HG02588 (cell line): ENCODE results near the gene NDC1.
"Not testable (repeated sequence)": the region's sequence is repeated elsewhere in the genome, so short reads cannot be mapped to it uniquely, and the experiment has no call there.

Experiments
- ATAC-seq: cut with Tn5 transposase; IDR thresholded peaks from one replicate; pipeline ENCODE4 v1.9.1; 2021; ENCODE audit warnings: mild to moderate bottlenecking, moderate library complexity; ENCODE audit not compliant: unreplicated experiment

Gene NDC1

GRCh38 chr1:53837924-53838653 is at the start of gene NDC1:
Gene NDC1 (minus strand): TSS chr1:53838296. CDS start chr1:53838261, 35 bp downstream.
- peak; percentile 88 for ATAC-seq

DNA sequence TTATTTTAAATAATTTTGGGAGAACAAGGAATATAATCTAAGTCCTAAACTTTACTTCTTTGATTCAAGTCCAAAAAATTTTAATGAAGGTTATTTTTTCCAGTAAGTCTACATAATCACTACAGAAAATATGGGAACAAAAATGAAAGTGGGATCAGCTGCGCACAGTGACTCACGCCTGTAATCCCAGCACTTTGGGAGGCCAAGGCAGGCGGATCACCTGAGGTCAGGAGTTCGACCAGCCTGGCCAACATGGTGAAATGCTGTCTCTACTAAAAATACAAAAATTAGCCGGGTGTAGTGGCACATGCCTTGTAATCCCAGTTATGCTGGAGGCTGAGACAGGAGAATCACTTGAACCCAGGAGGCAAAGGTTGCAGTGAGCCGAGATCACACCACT is 45.5 kb upstream of the NDC1 start:
- ATAC-seq, result not testable (repeated sequence)

DNA sequence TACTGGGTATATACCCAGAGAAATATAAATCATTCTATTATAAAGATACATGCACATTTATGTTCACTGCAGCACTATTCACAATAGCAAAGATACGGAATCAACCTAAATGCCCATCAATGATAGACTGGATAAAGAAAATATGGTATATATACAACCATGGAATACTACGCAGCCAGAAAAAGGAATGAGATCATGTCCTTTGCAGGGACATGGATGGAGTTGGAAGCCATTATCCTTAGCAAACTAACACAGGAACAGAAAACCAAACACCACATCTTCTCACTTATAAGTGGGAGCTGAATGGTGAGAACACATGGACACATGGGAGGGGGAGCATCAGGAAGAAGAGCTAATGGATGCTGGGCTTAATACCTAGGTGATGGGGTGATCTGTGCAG is 43.8 kb upstream of the NDC1 start:
- not testable (repeated sequence) for ATAC-seq

DNA sequence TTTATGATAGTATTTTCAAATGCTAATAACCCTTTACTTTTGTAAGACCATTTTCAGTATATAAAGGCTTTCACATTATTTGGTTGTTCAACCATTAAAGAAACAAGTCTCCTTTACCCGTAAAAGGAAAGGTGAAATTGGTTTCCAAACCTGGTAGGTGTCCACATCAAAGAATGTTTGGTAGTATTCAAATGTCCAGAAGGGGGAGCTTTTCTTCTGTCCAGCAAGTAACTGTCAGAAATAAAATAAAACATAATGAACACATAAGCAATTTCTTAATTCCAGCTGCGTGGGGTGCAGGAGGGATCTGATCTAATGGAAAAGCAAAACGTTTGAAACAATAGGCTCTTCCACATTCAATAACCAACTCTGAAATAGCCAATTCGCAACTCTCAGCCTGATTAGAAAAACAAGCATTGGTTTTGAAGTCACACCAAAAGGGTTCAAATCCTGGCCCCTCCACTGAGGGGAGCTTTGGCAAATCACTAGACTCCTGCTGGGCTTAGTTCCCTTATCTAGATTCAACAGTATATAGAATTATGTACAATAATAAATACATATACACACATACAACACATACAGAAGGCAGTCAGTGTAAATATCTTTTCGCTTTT is 40.5 kb upstream of the NDC1 start:
- no peak for ATAC-seq

DNA sequence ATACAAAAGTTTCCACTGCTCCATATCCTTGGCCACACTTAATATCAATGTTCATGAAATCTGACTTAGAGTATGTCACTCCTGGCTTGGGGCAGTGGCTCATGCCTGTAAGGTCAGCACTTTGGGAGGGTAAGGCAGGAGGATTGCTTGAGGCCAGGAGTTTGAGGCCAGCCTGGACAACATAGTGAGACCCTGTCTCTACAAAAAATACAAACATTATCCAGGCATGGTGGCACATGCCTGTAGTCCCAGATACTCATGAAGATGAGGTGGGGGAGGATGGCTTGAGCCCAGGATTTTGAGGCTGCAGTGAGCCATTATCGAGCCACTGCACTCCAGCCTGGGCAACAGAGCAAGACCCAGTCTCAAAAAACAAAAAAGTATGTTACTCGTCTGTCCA is 37.1 kb upstream of the NDC1 start:
- not testable (repeated sequence) for ATAC-seq

DNA sequence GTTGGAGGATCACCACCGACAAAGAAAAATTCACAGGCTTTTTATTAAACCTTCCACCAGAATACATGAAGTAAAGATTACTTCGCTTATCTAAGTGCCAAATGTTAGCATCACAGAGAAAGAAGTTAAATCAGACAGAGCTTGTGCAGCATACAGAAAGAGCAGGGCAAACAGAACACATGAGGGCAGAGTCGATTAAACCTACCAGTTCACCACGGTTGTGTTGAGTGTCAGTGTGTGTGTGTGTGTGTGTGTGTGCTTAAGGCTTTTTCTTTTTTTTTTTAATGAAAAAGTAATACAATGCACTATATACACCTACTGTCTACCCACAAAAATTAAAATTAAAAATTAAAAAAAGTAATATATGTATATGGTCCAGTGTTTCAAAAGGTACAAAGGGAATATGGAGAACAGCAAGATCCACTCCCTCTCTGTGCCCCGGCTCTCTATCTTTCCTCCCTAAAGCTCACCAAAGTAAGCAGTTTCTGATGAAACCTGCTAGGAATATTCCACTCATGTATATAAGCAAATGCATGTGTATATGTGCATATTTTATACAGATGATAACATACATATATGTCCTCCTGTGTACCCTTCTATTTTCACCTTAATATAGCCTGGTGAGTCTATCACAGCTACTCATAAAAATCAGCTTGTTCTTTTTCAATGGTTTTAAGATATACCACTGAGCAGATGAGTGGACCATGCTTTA is 33.8 kb upstream of the NDC1 start:
- no peak for ATAC-seq

- no peak for ATAC-seq
Measured at GRCh38 chr1:53871221-53871620, 33.1 kb upstream of the NDC1 start.

GRCh38 chr1:53869454-53870117 is 31.5 kb upstream of the NDC1 start:
- no peak for ATAC-seq

- no peak for ATAC-seq
Measured at GRCh38 chr1:53868565-53868964, 30.5 kb upstream of the NDC1 start.

GRCh38 chr1:53862507-53862906 is 24.4 kb upstream of the NDC1 start:
- no peak for ATAC-seq

DNA sequence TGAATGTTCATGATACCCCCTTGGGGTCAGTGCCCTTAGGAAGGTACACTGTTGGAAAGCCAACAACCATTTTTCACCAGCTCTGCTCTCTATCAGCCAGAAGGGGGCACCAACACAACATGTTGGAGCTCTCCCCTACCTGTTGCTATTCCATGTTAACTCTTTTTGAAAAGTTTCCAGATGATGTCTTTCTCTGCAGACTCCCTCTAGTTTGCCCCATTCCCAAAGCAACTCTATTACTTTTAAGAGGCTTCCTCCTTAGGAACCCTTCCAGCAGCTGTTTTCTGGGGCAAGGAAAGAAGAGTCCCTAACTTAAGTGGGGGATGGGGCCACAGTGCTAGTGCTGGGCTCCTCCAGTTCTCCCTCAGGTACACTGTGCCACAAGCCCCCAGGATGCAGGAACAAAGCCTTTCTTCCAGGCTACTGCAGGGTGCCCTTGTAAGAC is 22.9 kb upstream of the NDC1 start:
- no peak for ATAC-seq

DNA sequence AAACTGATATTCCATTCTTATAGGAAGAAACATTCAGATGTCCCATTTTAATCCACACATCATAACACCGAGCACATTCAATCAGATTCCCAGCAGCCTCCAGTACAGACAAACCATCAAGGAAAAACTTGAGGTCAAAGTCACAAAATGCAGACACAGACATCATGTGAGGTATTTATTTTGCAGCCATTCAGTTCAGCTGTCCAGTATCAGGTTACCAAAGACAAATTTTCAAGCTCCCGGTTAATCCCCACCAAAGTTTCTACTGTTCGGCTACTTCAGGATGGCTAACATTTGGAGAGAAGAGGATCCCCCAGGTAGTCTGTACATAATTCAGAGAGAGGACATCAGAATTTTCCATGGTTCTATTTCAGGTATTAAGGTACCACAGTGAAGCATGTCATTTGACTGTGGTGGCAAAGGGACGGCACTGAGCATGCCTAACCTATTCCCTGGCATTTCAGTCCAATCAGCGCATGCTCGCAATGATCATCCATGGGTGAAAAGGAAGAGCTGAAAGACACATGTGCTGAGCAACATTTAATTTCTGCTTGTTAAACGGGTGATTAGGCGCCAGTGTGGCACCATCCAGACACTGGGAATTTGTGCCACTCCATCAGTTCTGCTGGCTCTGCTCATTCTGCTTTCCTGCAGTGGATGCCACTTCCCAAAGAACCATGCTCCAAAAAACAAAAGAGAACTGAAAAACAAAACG is 13.6 kb upstream of the NDC1 start:
- no peak for ATAC-seq

GRCh38 chr1:53850082-53850673 is 12.1 kb upstream of the NDC1 start:
- no peak for ATAC-seq

- no peak for ATAC-seq
Measured at GRCh38 chr1:53847980-53848379, 9.9 kb upstream of the NDC1 start.

DNA sequence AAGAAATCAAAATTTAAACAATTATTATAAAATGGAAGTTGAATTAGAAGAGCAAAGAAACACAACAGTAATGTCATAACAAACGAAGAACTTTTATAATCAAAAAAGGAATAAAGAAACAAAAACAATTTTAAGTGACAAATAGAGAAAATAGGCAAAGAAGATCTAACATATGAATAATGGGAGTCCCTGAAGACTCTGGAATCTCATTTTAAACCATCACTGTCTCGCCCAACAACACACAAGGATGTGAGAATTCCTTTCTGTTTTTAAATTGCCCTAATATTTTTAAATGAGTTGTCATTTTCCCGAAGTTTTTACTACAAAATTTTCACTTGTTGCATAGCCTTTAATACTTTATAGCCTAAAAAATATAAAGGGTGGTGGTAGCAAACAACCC is 4.3 kb upstream of the NDC1 start:
- no peak for ATAC-seq

DNA sequence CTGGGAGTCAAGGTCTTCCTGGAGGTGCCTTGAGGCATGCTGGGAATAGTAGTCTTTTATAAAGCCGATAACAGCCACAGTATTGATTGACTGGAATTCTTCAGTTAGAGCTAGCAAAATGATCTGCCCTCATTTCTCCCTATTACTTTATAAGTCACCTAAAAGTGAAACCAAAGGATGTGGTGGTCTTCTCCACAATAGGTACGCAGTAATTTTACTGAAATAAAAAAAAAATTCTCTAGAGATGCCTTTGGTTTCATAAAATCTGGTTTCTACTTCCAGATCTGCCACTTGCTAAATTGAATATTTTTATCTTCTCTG is 518 bp upstream of the NDC1 start:
- no peak for ATAC-seq

GRCh38 chr1:53837646-53837923 is 511 bp downstream of the NDC1 start:
- no peak for ATAC-seq

GRCh38 chr1:53835491-53835890 is 2.6 kb downstream of the NDC1 start:
- ATAC-seq, result no peak

DNA sequence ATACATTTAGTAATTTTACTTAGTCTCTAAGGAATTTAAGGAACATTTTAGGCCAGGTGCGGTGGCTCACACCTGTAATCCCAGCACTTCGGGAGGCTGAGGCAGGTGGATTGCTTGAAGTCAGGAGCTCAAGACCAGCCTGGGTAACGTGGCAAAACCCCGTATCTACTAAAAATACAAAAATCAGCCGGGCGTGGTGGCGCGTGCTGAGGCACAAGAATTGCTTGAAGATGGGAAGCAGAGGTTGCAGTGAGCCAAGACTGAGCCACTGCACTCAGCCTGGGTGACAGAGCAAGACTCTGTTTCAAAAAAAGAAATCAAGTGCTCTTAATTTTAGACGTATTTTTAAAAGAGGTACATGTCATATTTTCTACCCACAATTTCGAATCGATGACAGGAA is 3.3 kb downstream of the NDC1 start:
- no peak for ATAC-seq

DNA sequence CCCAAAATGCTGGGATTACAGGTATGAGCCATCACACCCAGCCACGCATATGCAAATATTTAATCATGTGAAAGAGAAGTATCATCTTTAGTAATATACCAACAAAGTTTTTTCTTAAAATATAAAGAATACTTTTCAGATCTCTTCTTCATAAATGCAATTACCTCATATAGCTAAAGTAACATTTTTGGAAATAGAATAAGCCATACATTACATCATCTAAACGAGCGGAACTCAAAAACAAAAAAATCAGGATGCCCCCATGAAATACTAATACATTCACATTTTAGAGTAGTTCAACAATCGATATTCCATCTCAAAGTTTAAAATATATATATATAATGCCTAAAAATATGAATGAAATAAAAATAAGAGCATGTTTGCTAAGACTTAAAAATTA is 4.7 kb downstream of the NDC1 start:
- ATAC-seq, result no peak

DNA sequence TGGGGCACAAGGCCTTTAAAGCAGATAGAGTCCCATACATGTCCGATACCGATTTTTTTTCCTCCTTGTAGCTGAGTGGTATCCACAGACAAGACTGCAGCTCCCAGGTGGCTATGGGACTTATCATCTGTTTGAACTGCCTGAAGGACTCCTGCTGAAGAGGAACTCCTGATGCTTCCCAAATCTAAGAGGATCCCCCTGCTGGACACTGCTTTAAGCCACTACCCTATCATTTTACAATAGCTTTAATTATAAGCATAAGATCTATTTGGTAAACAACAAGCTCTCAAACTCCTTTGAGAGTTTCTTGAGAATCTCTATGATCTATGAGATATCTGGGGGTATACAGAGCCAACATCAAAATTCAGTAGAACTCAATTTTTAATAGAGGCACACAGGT is 11.7 kb downstream of the NDC1 start:
- no peak for ATAC-seq
